GM12873 (cell line): ENCODE data around the gene TXNDC2.

Experiments used
- CTCF ChIP-seq: IDR thresholded peaks from 2 replicates; pipeline ENCODE4 v1.5.1; 2012; ENCODE audit warnings: low read depth, mild to moderate bottlenecking, moderate library complexity, low read length, control low read depth; ENCODE audit not compliant: insufficient read depth; ENCODE audit errors: missing control alignments

The TXNDC2 gene

GRCh38 chr18:9869715-9870430, 15.9 kb upstream of the TXNDC2 start:
- TF ChIP-seq CTCF, result no peak

- no peak for TF ChIP-seq CTCF
Measured at GRCh38 chr18:9870431-9871008, 15.3 kb upstream of the TXNDC2 start.

- TF ChIP-seq CTCF, result no peak
Measured at GRCh38 chr18:9871244-9871746, 14.5 kb upstream of the TXNDC2 start.

- TF ChIP-seq CTCF, result no peak
Measured at GRCh38 chr18:9872823-9873222, 12.9 kb upstream of the TXNDC2 start.

GRCh38 chr18:9874728-9875127, 11.0 kb upstream of the TXNDC2 start:
- no peak for TF ChIP-seq CTCF

- no peak for TF ChIP-seq CTCF
Measured at GRCh38 chr18:9876212-9876866, 9.4 kb upstream of the TXNDC2 start.
